Nephron progenitor cell (in vitro differentiated cells): ENCODE measurements around the gene TMEM100.
A peak's percentile ranks its signal among the peaks of the same experiment; 100 is the strongest.

ENCODE experiments used
- DNase-seq: peaks from one replicate; pipeline ENCODE4 v3.0.0; 2021
- H3K27ac Mint-ChIP-seq: 2 replicates; pipeline ENCODE4 v1.8.0; 2021; ENCODE audit warnings: mild to moderate bottlenecking, moderate library complexity, mixed read lengths
- H3K27me3 Mint-ChIP-seq: 2 replicates; pipeline ENCODE4 v1.8.0; 2021; ENCODE audit warnings: mild to moderate bottlenecking, low read depth, mixed read lengths; ENCODE audit not compliant: poor library complexity
- H3K36me3 Mint-ChIP-seq: 2 replicates; pipeline ENCODE4 v1.8.0; 2021; ENCODE audit warnings: low read depth, mixed read lengths
- H3K4me1 Mint-ChIP-seq: 2 replicates; pipeline ENCODE4 v1.8.0; 2021; ENCODE audit warnings: mixed read lengths
- H3K4me3 Mint-ChIP-seq: 2 replicates; pipeline ENCODE4 v1.8.0; 2021; ENCODE audit warnings: mild to moderate bottlenecking, moderate library complexity, mixed read lengths
- H3K9me3 Mint-ChIP-seq: 2 replicates; pipeline ENCODE4 v1.8.0; 2021; ENCODE audit warnings: mild to moderate bottlenecking, moderate library complexity, mixed read lengths
- TF ChIP-seq, protein P1 (sequence below): fragments of 200-600 bp; sonication (generic); IDR thresholded peaks from 2 replicates; pipeline ENCODE4 v1.5.0; 2021; ENCODE audit warnings: antibody characterized with exemption

The TMEM100 gene, protein sequence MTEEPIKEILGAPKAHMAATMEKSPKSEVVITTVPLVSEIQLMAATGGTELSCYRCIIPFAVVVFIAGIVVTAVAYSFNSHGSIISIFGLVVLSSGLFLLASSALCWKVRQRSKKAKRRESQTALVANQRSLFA

DNA sequence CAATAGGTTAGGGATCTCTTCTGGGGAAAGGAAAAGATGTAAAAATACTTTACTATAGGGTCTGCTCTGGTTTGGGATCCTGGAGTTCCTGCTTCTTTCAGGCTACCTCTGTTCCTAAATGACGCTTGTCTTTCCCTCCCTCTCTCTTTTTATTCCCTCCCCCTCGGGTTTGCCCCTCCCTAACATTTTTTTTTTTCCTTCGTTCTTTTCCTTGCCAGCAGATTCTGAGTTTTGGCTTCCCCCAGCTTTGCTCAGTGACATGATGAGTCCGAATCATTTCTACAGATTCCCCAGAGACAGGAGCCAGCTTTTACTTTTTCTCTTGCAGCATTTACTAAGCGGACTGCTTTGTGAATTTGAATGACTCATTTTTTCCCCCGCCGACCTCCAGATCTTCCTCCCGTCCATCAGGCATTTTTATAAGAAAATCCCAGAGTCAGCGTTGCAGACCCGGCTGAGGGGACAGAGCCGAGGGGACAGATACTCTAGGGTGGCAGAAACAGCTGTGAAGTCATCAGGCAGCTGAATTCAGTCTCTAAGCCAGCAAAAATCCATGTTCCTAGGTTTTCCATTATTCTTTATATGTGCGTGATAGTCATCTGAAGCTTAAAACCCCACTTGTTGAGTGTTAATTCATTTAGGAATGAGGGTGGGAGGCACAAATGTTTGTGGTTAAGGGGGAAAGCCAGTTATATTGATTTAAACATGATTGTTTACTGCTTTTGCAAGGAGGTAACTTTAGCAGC, at the start of gene TMEM100:
TMEM100 (minus strand) TSS at position 123 of the 746 bp plus-strand sequence. CDS start 1,794 bp downstream, outside the sequence.
- peaks cover 94% of the 10 kb centered on the region for H3K4me1 Mint-ChIP-seq
- DNase-seq: no peak
- no peaks in the 10 kb centered on the region for H3K36me3 Mint-ChIP-seq
- no peaks in the 10 kb centered on the region for H3K27me3 Mint-ChIP-seq
- H3K4me3 Mint-ChIP-seq: peak within 1 kb of the TSS; percentile 85
- TF ChIP-seq, protein P1, sequence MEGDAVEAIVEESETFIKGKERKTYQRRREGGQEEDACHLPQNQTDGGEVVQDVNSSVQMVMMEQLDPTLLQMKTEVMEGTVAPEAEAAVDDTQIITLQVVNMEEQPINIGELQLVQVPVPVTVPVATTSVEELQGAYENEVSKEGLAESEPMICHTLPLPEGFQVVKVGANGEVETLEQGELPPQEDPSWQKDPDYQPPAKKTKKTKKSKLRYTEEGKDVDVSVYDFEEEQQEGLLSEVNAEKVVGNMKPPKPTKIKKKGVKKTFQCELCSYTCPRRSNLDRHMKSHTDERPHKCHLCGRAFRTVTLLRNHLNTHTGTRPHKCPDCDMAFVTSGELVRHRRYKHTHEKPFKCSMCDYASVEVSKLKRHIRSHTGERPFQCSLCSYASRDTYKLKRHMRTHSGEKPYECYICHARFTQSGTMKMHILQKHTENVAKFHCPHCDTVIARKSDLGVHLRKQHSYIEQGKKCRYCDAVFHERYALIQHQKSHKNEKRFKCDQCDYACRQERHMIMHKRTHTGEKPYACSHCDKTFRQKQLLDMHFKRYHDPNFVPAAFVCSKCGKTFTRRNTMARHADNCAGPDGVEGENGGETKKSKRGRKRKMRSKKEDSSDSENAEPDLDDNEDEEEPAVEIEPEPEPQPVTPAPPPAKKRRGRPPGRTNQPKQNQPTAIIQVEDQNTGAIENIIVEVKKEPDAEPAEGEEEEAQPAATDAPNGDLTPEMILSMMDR: no peak
- peak within 1 kb of the TSS; percentile 79 for H3K27ac Mint-ChIP-seq
- H3K9me3 Mint-ChIP-seq: no peaks in the 10 kb centered on the region

DNA sequence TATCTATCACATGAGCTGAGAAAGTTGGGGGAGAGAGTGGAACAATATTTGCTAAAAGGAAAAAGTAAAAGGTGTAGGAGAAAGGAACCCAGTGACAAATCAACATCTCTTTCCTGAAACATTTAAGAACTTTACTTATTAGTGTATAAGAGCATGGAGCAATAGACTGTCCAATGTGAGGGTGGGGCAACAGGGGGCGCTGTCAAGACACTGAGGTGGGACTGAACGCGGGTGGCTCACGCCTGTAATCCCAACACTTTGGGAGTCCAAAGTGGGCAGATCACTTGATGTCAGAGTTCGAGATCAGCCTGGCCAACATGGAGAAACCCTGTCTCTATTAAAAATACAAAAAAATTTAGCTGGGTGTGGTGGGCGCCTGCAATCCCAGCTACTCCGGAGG, 49.4 kb upstream of the TMEM100 start:
- Mint-ChIP-seq H3K9me3 (no peaks in the 10 kb centered on the region), H3K27ac (no peak overlapping the region)

DNA sequence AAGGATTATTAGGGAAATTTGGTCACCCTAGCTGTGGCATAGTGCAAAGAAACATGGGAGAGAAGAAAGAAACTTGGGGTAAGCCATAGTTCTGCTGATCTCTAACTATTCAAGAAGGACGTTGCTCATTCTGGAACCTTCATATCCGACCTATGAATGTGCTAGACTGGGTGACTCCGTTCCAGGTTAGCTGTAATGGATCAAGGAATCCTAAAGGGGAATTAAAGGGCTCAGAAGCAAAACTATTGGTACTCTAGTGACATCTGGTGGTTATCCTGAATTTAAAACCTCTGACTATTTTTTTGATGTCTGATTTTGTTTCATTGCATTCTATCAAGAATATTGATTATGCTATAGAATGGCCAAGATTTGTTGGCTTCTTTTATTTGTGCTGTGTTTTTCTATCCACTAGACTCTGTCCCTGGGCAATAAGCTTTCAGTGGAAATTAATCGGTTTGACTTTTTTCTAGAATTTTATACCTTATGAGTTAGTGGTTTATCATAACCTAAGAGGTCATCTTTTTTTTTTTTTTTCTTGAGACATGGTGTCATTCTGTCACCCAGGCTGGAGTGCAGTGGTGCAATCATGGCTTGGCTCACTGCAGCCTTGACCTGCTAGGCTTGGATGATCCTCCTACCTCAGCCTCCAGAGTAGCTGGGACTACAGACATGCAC, 47.7 kb upstream of the TMEM100 start:
- peaks cover 38% of the 10 kb centered on the region for H3K4me1 Mint-ChIP-seq

More for the DNA sequence above, 49.4 kb upstream of the TMEM100 start:
- Mint-ChIP-seq H3K27me3 (peaks cover 8% of the 10 kb centered on the region), H3K4me1 (peaks cover 48% of the 10 kb centered on the region), H3K36me3 (peaks cover 65% of the 10 kb centered on the region), H3K4me3 (no peak overlapping the region)
- DNase-seq: no peak
- TF ChIP-seq, protein P1: no peak

DNA sequence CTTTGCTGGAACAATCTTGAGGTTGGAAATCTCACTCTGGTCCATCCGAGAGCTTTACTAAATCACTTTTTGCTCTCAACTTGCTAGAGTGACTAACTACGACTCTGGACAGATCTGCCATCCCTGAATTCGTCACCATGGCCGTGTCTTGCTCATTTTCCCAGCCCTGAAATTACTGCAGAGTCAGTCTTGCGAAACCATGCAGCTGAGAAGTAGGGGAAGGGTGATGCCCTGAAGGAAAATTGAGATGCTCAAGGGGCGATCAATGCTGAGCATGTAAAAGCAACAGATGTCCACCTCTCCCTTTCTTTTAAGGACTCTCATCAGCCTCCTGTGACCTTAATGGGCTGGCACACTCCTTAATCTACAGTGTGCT, 46.9 kb upstream of the TMEM100 start:
- H3K27me3 Mint-ChIP-seq: peaks cover 4% of the 10 kb centered on the region

More for the DNA sequence above, 47.7 kb upstream of the TMEM100 start:
- H3K27ac Mint-ChIP-seq: no peak overlapping the region
- no peak overlapping the region for H3K4me3 Mint-ChIP-seq
- DNase-seq: peak; percentile 14
- no peaks in the 10 kb centered on the region for H3K9me3 Mint-ChIP-seq
- peaks cover 4% of the 10 kb centered on the region for H3K27me3 Mint-ChIP-seq
- TF ChIP-seq, protein P1: peak; percentile 66
- peaks cover 55% of the 10 kb centered on the region for H3K36me3 Mint-ChIP-seq

DNA sequence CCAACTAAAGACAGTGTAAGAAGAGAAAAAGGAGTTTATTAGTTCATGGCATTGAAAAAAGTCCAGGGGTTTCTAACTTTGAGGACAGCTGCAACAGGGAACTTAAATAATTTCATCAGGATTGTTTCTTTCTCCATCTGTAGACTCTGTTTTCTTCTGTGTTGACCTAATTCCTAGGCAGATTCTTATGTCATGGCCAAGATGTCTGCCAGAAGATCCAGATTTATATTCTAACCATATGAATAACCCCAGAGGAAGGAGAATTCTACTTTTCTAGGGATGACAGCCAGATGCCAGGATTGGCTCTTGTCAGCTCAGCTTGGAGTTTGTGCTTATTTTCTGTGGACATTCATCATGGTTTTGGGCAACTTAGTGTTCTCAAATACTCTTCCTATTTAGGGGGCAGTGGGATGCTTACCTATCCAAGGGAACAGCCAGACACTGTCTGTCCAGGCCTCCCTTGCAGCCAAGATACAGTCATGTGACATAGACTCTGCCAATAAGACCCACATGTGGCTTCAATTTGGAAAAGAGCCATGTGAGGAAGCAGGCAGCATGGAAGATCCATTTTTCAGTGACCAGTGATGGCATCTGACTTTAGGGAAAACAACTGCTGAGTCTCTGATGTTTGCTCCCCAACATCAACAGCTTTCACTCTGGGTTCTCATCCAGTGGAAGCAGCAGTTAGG, 46.4 kb upstream of the TMEM100 start:
- Mint-ChIP-seq H3K4me3 (no peak overlapping the region), H3K27me3 (peaks cover 4% of the 10 kb centered on the region), H3K9me3 (no peaks in the 10 kb centered on the region), H3K4me1 (peaks cover 25% of the 10 kb centered on the region), H3K27ac (no peak overlapping the region), H3K36me3 (peaks cover 56% of the 10 kb centered on the region)
- TF ChIP-seq, protein P1: no peak
- DNase-seq: no peak

More for the DNA sequence above, 46.9 kb upstream of the TMEM100 start:
- no peak overlapping the region for H3K4me3 Mint-ChIP-seq
- H3K27ac Mint-ChIP-seq: no peak overlapping the region
- DNase-seq: no peak
- peaks cover 30% of the 10 kb centered on the region for H3K4me1 Mint-ChIP-seq
- no peaks in the 10 kb centered on the region for H3K9me3 Mint-ChIP-seq
- TF ChIP-seq, protein P1: no peak
- H3K36me3 Mint-ChIP-seq: peaks cover 55% of the 10 kb centered on the region
